COLO668 (cell line): Measurements from ENCODE around the gene RAP1B.

ENCODE experiments used
- DNase-seq: peaks from one replicate; lab custom pipeline; 2025; ENCODE audit not compliant: unreplicated experiment; lab: John Stamatoyannopoulos, UW

The RAP1B gene

GRCh38 chr12:68611094-68611805, 551 bp downstream of the RAP1B start:
- DNase-seq = peak; percentile 82

GRCh38 chr12:68611806-68612160, 1.1 kb downstream of the RAP1B start:
- DNase-seq = no peak

- DNase-seq = no peak
Observed at GRCh38 chr12:68612202-68612601, 1.5 kb downstream of the RAP1B start.

GRCh38 chr12:68612697-68613096, 2.0 kb downstream of the RAP1B start:
- no peak for DNase-seq

GRCh38 chr12:68613209-68613904, 2.7 kb downstream of the RAP1B start:
- DNase-seq = no peak

- DNase-seq = no peak
Observed at GRCh38 chr12:68614105-68614679, 3.5 kb downstream of the RAP1B start.

GRCh38 chr12:68614769-68615168, 4.1 kb downstream of the RAP1B start:
- no peak for DNase-seq

- no peak for DNase-seq
Observed at GRCh38 chr12:68617160-68617926, 6.6 kb downstream of the RAP1B start.

GRCh38 chr12:68619541-68619940, 8.8 kb downstream of the RAP1B start:
- DNase-seq = no peak

- no peak for DNase-seq
Observed at GRCh38 chr12:68620519-68621471, 10.1 kb downstream of the RAP1B start.

GRCh38 chr12:68621472-68622081, 10.9 kb downstream of the RAP1B start:
- DNase-seq = no peak

- DNase-seq = no peak
Observed at GRCh38 chr12:68622250-68622649, 11.6 kb downstream of the RAP1B start.

- no peak for DNase-seq
Observed at GRCh38 chr12:68623059-68623458, 12.4 kb downstream of the RAP1B start.

GRCh38 chr12:68623984-68624383, 13.3 kb downstream of the RAP1B start:
- DNase-seq = no peak

GRCh38 chr12:68624933-68625332, 14.2 kb downstream of the RAP1B start:
- no peak for DNase-seq

- DNase-seq = no peak
Observed at GRCh38 chr12:68627673-68628319, 17.1 kb downstream of the RAP1B start.

GRCh38 chr12:68628698-68629097, 18.0 kb downstream of the RAP1B start:
- no peak for DNase-seq

- DNase-seq = no peak
Observed at GRCh38 chr12:68630050-68630449, 19.4 kb downstream of the RAP1B start.

- no peak for DNase-seq
Observed at GRCh38 chr12:68630598-68630997, 19.9 kb downstream of the RAP1B start.

GRCh38 chr12:68631227-68631626, 20.5 kb downstream of the RAP1B start:
- no peak for DNase-seq
